MM.1S (cell line): ENCODE measurements around the gene SLC16A1.

Experiments used
- EZH2 ChIP-seq: fragments of 300-600 bp; sonication (generic); optimal IDR thresholded peaks from 2 replicates; pipeline ENCODE3; 2017; ENCODE audit warnings: low read depth, mild to moderate bottlenecking, antibody characterized with exemption, low read length, mixed read lengths
- TF ChIP-seq, protein P1 (sequence below): fragments of 300-600 bp; sonication (generic); IDR thresholded peaks from 2 replicates; pipeline ENCODE4 v1.5.1; 2016; ENCODE audit warnings: antibody characterized with exemption, low read length, mixed read lengths

DNA sequence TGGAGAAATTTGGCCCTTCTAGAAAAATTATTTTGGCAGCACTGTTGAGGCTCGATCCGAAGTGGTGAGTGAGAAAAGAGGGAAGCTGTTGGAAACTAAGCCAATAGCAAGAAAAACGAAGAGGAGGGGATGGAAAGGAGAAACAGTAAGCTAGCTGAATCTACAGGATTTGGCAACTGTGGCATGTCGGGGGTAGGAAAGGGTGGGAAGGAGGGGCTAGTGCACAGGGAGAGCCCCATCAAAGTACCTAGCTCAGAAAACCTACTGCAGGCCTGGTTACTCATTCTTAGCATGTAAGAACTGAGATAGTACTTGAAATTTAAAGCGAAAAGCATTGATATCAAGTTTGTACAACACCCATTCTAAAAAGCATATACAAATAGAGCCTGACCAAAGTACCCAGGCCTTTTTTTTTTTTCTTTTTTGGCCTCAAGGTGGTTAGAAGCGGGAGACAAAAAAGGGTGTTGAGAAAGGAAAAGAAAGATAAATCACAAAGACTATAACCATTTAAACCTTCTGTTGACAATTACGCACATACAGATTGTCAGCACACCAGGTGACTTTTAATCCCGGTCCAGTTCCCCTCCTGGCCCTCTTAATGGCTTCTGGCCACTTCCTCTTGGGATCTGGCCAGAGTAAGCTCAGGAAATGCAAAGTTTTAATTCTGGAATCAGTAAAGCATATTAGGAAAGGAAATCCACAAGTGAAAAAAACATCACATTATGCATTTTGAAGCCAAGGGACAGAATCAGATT is 50.4 kb downstream of the SLC16A1 start:
- TF ChIP-seq EZH2, result no peak
- TF ChIP-seq, protein P1, sequence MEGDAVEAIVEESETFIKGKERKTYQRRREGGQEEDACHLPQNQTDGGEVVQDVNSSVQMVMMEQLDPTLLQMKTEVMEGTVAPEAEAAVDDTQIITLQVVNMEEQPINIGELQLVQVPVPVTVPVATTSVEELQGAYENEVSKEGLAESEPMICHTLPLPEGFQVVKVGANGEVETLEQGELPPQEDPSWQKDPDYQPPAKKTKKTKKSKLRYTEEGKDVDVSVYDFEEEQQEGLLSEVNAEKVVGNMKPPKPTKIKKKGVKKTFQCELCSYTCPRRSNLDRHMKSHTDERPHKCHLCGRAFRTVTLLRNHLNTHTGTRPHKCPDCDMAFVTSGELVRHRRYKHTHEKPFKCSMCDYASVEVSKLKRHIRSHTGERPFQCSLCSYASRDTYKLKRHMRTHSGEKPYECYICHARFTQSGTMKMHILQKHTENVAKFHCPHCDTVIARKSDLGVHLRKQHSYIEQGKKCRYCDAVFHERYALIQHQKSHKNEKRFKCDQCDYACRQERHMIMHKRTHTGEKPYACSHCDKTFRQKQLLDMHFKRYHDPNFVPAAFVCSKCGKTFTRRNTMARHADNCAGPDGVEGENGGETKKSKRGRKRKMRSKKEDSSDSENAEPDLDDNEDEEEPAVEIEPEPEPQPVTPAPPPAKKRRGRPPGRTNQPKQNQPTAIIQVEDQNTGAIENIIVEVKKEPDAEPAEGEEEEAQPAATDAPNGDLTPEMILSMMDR, result no peak
